Measurements from ENCODE around the gene FAM120C. TPM values are rescaled to one million over a fixed set of nuclear protein-coding genes. Genes with fewer than 3 reads are reported as not detected.

FAM120C gene
- total RNA-seq, 1 donor from 2014 or later: 6.9 TPM

DNA sequence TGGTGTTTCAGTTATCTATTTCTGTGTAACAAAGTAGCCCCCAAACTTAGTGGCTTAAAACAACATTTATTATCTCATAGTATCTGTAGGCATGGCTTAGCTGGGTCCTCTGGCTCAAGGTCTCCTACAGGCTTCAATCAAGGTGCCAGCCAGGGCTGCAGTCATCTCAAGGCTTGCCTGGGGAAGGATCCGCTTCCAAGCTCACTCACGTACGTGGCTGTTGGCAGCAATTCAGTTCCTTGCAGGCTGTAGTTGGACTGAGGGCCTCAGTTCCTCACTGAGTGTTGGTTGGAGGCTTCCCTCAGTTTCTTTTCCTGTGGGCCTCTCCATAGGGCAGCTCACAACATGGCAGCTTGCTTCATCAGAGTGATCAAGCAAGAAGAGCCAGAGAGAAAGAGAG, 9.3 kb downstream of the FAM120C start:
- Mint-ChIP-seq H3K36me3 (ENCODE audit: low read depth, unreplicated experiment) (peaks cover 3% of the 10 kb centered on the region), H3K27me3 (ENCODE audit: low read depth, unreplicated experiment) (no peaks in the 10 kb centered on the region), H3K27ac (ENCODE audit: unreplicated experiment) (no peak overlapping the region), H3K9me3 (ENCODE audit: unreplicated experiment) (no peaks in the 10 kb centered on the region), H3K4me1 (ENCODE audit: low read depth, unreplicated experiment) (peaks cover 14% of the 10 kb centered on the region), H3K4me3 (ENCODE audit: unreplicated experiment) (no peak overlapping the region)
- no peaks in the 10 kb centered on the region for H3K9me3 ChIP-seq (ENCODE audit: insufficient read depth, low read depth, low read length)
- no peak overlapping the region for H3K27ac ChIP-seq (ENCODE audit: low read depth, low read length)
- TF ChIP-seq EZH2 (IDR thresholded peaks at IDR 0.05; ENCODE audit: insufficient read depth, low read length): no peak
- TF ChIP-seq, protein P1, sequence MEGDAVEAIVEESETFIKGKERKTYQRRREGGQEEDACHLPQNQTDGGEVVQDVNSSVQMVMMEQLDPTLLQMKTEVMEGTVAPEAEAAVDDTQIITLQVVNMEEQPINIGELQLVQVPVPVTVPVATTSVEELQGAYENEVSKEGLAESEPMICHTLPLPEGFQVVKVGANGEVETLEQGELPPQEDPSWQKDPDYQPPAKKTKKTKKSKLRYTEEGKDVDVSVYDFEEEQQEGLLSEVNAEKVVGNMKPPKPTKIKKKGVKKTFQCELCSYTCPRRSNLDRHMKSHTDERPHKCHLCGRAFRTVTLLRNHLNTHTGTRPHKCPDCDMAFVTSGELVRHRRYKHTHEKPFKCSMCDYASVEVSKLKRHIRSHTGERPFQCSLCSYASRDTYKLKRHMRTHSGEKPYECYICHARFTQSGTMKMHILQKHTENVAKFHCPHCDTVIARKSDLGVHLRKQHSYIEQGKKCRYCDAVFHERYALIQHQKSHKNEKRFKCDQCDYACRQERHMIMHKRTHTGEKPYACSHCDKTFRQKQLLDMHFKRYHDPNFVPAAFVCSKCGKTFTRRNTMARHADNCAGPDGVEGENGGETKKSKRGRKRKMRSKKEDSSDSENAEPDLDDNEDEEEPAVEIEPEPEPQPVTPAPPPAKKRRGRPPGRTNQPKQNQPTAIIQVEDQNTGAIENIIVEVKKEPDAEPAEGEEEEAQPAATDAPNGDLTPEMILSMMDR (IDR thresholded peaks at IDR 0.05; ENCODE audit: insufficient read depth, low read depth, low read length): no peak
- H3K79me2 ChIP-seq (ENCODE audit: insufficient read depth, low read length): peaks cover 57% of the 10 kb centered on the region
- FAIRE-seq (no peak), DNase-seq (ENCODE audit: low read depth) (no peak)
- peaks cover 3% of the 10 kb centered on the region for H3K36me3 ChIP-seq (ENCODE audit: insufficient read depth, low read length)
- peaks cover 8% of the 10 kb centered on the region for H4K20me1 ChIP-seq (ENCODE audit: insufficient read depth, low read length)
- no peak overlapping the region for H3K4me2 ChIP-seq (ENCODE audit: low read length)
- H3K4me1 ChIP-seq (ENCODE audit: insufficient read depth, low read length): peaks cover 10% of the 10 kb centered on the region
- no peaks in the 10 kb centered on the region for H3K27me3 ChIP-seq (ENCODE audit: insufficient read depth, low read length)
- H2AFZ ChIP-seq (ENCODE audit: low read depth, low read length): no peak overlapping the region
- no peak overlapping the region for H3K4me3 ChIP-seq (ENCODE audit: insufficient read depth, low read depth, low read length)
- H3K9ac ChIP-seq (ENCODE audit: low read length): no peak overlapping the region

DNA sequence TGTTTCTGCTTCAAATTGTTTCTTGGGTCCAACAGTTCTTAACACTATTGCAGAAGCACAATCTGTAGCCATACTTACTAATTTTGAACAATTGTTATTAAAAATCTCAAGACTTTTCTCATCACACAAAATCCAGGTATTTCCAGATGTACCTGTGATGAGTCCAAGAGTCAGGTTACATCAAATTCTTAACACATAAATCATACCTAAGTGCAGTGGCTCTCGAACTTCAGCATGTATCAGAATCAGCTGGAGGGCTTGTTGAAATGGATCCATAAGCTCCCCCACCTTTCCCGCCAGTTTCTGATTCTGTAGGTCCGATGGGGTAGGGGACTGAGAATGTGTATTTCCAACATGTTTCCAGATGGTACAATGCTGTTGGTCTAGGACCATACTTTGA, 10.6 kb downstream of the FAM120C start:
- TF ChIP-seq, protein P1 (IDR thresholded peaks at IDR 0.05; ENCODE audit: insufficient read depth, low read depth, low read length): no peak
- no peak for TF ChIP-seq EZH2 (IDR thresholded peaks at IDR 0.05; ENCODE audit: insufficient read depth, low read length)
- no peaks in the 10 kb centered on the region for H3K9me3 Mint-ChIP-seq (ENCODE audit: unreplicated experiment)
- peaks cover 3% of the 10 kb centered on the region for H3K36me3 ChIP-seq (ENCODE audit: insufficient read depth, low read length)
- no peak overlapping the region for H3K27ac ChIP-seq (ENCODE audit: low read depth, low read length)
- H3K27me3 Mint-ChIP-seq (ENCODE audit: low read depth, unreplicated experiment): no peaks in the 10 kb centered on the region
- H3K4me3 ChIP-seq (ENCODE audit: insufficient read depth, low read depth, low read length): no peak overlapping the region
- peaks cover 8% of the 10 kb centered on the region for H3K4me1 Mint-ChIP-seq (ENCODE audit: low read depth, unreplicated experiment)
- H3K27ac Mint-ChIP-seq (ENCODE audit: unreplicated experiment): no peak overlapping the region
- H3K27me3 ChIP-seq (ENCODE audit: insufficient read depth, low read length): no peaks in the 10 kb centered on the region
- peaks cover 43% of the 10 kb centered on the region for H3K79me2 ChIP-seq (ENCODE audit: insufficient read depth, low read length)
- no peak overlapping the region for H3K4me3 Mint-ChIP-seq (ENCODE audit: unreplicated experiment)
- no peaks in the 10 kb centered on the region for H3K9me3 ChIP-seq (ENCODE audit: insufficient read depth, low read depth, low read length)
- H3K4me2 ChIP-seq (ENCODE audit: low read length): no peak overlapping the region
- FAIRE-seq (no peak), DNase-seq (ENCODE audit: low read depth) (no peak)
- peaks cover 3% of the 10 kb centered on the region for H3K4me1 ChIP-seq (ENCODE audit: insufficient read depth, low read length)
- no peak overlapping the region for H3K9ac ChIP-seq (ENCODE audit: low read length)
- H4K20me1 ChIP-seq (ENCODE audit: insufficient read depth, low read length): peaks cover 8% of the 10 kb centered on the region
- no peak overlapping the region for H2AFZ ChIP-seq (ENCODE audit: low read depth, low read length)
- peaks cover 3% of the 10 kb centered on the region for H3K36me3 Mint-ChIP-seq (ENCODE audit: low read depth, unreplicated experiment)

DNA sequence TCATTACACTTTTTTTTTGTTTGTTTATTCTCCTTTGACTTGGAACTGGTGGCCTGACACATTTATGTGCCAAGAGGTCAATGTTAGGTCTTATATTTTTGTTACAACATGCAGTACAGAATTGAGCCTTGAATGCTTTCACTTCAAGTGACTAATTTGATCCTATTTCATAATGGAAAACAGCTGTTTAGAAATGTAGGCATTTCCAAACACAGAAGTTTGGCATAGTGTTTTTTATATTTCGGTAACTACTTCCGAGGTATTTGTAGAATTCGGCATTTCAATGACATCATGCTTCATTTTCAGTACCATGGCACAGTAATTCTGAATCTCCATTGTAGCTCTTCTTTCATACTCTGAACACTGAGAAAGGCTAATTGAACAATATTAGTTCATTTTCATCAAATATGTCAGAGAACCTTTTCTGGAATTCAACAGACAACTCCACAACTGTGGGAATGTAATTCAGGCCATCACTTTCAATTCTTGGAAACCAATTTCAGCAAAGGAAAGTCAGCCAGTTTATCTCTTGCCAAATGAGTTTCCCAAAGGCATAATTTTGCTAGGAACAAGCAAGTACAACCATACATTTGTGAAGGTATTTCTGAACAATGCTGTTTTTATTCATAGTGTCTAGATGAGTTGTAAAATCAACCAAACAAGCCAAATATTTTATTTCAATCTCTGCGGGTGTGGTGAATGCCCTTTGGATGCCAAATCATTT, 11.4 kb downstream of the FAM120C start:
- no peak for TF ChIP-seq EZH2 (IDR thresholded peaks at IDR 0.05; ENCODE audit: insufficient read depth, low read length)
- TF ChIP-seq, protein P1 (IDR thresholded peaks at IDR 0.05; ENCODE audit: insufficient read depth, low read depth, low read length): no peak
- peaks cover 3% of the 10 kb centered on the region for H4K20me1 ChIP-seq (ENCODE audit: insufficient read depth, low read length)
- FAIRE-seq (peak; percentile 99), DNase-seq (ENCODE audit: low read depth) (no peak)
- Mint-ChIP-seq H3K4me1 (ENCODE audit: low read depth, unreplicated experiment) (peaks cover under 1% of the 10 kb centered on the region), H3K27me3 (ENCODE audit: low read depth, unreplicated experiment) (no peaks in the 10 kb centered on the region), H3K36me3 (ENCODE audit: low read depth, unreplicated experiment) (peaks cover 3% of the 10 kb centered on the region), H3K4me3 (ENCODE audit: unreplicated experiment) (no peak overlapping the region), H3K27ac (ENCODE audit: unreplicated experiment) (no peak overlapping the region), H3K9me3 (ENCODE audit: unreplicated experiment) (no peaks in the 10 kb centered on the region)
- H3K4me2 ChIP-seq (ENCODE audit: low read length): no peak overlapping the region
- peaks cover 3% of the 10 kb centered on the region for H3K36me3 ChIP-seq (ENCODE audit: insufficient read depth, low read length)
- H3K27me3 ChIP-seq (ENCODE audit: insufficient read depth, low read length): no peaks in the 10 kb centered on the region
- H3K79me2 ChIP-seq (ENCODE audit: insufficient read depth, low read length): peaks cover 36% of the 10 kb centered on the region
- H3K4me3 ChIP-seq (ENCODE audit: insufficient read depth, low read depth, low read length): no peak overlapping the region
- no peaks in the 10 kb centered on the region for H3K4me1 ChIP-seq (ENCODE audit: insufficient read depth, low read length)
- H3K9ac ChIP-seq (ENCODE audit: low read length): no peak overlapping the region
- H2AFZ ChIP-seq (ENCODE audit: low read depth, low read length): no peak overlapping the region
- no peaks in the 10 kb centered on the region for H3K9me3 ChIP-seq (ENCODE audit: insufficient read depth, low read depth, low read length)
- no peak overlapping the region for H3K27ac ChIP-seq (ENCODE audit: low read depth, low read length)

All from astrocyte (in vitro differentiated cells and primary cell).